ENCODE results near the gene PRTN3.

The PRTN3 gene

DNA sequence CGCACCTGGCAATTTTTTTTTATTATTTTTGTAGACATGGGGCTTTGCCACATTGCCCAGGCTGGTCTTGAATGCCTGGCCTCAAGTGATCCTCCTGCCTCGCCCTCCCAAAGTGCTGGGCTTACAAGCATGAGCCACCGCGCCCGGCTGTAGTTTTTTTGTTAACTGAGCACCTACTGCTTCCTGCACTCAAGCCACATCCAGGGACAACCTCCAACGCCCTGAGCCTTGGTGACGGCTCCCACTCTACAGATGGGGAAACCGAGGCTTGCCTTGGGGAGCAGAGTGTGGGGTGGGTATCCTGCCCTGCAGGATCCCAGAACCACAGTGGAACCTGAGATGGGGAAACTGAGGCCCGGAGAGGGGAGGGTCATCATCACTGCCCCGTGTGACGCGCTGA, 14.3 kb downstream of the PRTN3 start:
- H3K4me3 ChIP-seq (ENCODE audit: control insufficient read depth, low read depth, low read length), result no peak overlapping the region
- DNase-seq (ENCODE audit: low read depth), result no peak
- TF ChIP-seq, protein P1, sequence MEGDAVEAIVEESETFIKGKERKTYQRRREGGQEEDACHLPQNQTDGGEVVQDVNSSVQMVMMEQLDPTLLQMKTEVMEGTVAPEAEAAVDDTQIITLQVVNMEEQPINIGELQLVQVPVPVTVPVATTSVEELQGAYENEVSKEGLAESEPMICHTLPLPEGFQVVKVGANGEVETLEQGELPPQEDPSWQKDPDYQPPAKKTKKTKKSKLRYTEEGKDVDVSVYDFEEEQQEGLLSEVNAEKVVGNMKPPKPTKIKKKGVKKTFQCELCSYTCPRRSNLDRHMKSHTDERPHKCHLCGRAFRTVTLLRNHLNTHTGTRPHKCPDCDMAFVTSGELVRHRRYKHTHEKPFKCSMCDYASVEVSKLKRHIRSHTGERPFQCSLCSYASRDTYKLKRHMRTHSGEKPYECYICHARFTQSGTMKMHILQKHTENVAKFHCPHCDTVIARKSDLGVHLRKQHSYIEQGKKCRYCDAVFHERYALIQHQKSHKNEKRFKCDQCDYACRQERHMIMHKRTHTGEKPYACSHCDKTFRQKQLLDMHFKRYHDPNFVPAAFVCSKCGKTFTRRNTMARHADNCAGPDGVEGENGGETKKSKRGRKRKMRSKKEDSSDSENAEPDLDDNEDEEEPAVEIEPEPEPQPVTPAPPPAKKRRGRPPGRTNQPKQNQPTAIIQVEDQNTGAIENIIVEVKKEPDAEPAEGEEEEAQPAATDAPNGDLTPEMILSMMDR (IDR thresholded peaks at IDR 0.05; ENCODE audit: control insufficient read depth, insufficient read depth, low read depth, low read length, missing control alignments), result no peak

DNA sequence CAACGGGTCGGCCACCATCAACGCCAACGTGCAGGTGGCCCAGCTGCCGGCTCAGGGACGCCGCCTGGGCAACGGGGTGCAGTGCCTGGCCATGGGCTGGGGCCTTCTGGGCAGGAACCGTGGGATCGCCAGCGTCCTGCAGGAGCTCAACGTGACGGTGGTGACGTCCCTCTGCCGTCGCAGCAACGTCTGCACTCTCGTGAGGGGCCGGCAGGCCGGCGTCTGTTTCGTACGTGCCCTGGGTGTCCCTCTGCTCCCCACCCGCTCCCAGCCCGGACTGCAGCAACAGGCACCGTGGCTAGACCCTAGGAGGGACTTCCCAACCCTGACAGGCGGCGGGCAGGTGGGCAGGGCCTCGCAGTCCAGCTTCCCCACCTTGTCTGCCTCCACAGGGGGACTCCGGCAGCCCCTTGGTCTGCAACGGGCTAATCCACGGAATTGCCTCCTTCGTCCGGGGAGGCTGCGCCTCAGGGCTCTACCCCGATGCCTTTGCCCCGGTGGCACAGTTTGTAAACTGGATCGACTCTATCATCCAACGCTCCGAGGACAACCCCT, 14.8 kb downstream of the PRTN3 start:
- TF ChIP-seq, protein P1 (IDR thresholded peaks at IDR 0.05; ENCODE audit: control insufficient read depth, insufficient read depth, low read depth, low read length, missing control alignments), result no peak
- no peak for DNase-seq (ENCODE audit: low read depth)
- no peak overlapping the region for H3K4me3 ChIP-seq (ENCODE audit: control insufficient read depth, low read depth, low read length)

DNA sequence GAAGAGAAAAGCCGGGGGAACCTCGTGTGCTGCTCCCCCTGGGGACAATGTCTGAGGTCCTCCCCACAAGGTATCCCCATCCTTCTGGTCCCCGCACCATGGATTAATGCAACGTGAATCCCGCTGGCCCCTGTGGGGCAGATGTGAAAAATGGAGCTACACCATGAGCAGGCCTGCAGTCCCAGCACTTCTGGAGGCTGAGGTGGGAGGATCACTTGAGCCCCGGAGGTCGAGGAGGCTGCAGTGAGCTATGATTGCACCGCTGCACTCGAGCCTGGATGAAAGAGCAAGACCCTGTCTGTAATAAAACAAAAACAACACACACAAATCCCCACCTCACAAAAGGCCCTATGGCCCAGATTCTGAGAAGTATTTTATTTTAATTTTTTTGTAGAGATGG, 17.5 kb downstream of the PRTN3 start:
- TF ChIP-seq, protein P1 (IDR thresholded peaks at IDR 0.05; ENCODE audit: control insufficient read depth, insufficient read depth, low read depth, low read length, missing control alignments), result no peak
- no peak for DNase-seq (ENCODE audit: low read depth)
- no peak overlapping the region for H3K4me3 ChIP-seq (ENCODE audit: control insufficient read depth, low read depth, low read length)

DNA sequence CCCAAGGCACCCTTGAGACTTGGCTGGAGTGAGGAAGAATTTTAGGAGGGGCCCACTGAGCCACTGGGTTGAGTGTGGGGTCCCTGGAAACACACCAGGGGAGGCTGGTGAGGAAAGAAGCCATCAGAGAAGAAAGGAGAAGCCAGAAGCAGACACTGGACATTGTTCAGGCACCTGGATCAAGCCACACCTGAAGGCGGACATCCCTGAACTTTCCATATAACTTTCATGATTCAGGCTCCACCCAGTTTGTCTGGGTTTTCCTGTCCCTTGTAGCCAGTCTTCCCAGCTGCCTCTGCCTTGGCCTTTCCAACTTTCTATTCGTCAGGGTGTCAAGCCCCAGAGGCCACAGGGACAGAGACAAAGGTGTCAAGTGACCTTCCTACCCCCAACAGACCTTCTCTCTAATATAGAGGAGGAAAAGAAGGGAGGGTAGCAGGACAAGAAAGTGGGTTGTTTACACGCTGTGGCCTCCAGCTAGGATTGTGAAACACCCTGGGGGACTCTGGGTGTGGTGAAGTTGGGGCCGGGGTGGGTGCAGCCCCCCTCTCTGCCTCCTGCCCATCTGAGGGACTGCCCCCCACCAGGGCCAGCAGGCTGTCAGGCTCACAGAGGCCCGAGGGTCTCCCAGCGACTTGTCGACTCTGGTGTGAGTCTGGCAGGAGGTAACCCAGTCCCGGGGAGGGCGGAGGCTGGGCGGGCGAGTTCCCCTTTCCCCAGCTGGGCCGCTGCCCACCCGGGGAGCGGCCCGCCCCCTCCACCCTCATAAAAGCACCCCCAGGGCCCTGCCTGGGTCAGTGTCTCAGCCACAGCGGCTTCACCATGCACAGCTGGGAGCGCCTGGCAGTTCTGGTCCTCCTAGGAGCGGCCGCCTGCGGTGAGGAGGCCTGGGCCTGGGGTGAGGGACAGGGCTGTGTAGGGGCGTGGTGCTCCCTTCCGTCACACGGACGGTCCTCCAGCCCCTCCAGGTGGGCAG, 18.4 kb downstream of the PRTN3 start, which contains the start of gene CFD:
CFD (plus strand) TSS at position 797 of the 976 bp plus-strand sequence; CDS start at position 823, 26 bp downstream.
- DNase-seq (ENCODE audit: low read depth), result no peak
- H3K4me3 ChIP-seq (ENCODE audit: control insufficient read depth, low read depth, low read length), result peak within 1 kb of the TSS; percentile 33
- TF ChIP-seq, protein P1 (IDR thresholded peaks at IDR 0.05; ENCODE audit: control insufficient read depth, insufficient read depth, low read depth, low read length, missing control alignments), result no peak

DNA sequence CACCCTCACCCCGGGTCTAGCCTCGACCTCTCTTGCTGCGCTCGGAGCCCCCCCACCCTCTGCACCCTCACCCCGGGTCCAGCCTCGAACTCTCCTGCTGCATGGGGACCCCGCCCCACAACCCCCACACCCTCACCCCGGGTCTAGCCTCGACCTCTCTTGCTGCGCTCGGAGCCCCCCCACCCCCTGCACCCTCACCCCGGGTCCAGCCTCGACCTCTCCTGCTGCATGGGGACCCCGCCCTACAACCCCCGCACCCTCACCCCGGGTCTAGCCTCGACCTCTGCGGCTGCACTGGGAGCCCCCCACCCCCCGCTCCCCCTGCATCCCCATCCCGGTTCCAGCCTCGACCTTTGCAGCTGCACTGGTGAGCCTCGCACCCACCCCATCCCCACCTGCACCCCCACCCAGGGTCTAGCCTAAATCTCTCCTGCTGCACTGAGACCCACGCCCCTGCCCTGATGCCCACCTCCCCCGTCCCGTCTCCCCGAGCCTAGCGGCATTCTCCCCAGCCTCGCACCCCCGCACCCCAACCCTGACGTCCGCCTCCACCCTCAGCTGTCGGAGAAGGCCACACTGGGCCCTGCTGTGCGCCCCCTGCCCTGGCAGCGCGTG, 20.4 kb downstream of the PRTN3 start:
- DNase-seq (ENCODE audit: low read depth), result no peak
- TF ChIP-seq, protein P1 (IDR thresholded peaks at IDR 0.05; ENCODE audit: control insufficient read depth, insufficient read depth, low read depth, low read length, missing control alignments), result no peak
- H3K4me3 ChIP-seq (ENCODE audit: control insufficient read depth, low read depth, low read length), result no peak overlapping the region; the same call in 1 of the 2 replicates

DNA sequence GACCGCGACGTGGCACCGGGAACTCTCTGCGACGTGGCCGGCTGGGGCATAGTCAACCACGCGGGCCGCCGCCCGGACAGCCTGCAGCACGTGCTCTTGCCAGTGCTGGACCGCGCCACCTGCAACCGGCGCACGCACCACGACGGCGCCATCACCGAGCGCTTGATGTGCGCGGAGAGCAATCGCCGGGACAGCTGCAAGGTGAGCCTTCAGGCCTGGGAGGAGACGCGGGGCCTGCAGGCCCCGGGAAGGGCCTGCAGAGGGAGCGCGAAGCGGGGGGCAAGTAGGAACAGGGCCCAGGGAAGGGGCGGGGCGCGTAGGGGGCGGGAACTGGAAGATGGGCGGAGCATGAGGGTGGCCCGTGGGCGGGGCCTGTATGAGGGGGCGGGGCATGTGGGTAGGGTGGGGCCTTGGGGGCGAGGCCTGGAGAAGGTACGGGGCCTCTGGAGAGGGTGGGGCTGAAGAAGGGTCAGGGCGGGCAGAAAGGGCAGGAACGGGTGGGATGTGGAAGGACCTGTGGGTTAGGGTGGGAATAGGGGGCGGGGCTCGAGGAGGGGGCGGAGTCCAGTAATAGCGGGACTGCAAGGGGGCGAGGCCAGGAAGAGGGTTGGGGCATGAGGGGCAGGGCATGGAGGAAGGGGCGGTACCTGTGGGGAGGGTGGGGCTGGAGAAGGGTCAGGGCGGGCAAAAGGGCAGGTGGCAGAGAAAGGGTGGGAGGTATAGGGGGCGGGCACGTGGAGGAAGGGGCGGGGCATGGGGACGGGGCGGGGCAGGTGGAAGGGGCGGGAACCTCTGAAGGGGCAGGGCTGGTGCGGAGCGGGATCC, 21.2 kb downstream of the PRTN3 start:
- TF ChIP-seq, protein P1 (IDR thresholded peaks at IDR 0.05; ENCODE audit: control insufficient read depth, insufficient read depth, low read depth, low read length, missing control alignments), result no peak
- no peak overlapping the region for H3K4me3 ChIP-seq (ENCODE audit: control insufficient read depth, low read depth, low read length)
- no peak for DNase-seq (ENCODE audit: low read depth)
